ENCODE results near the gene F2.

GRCh38 chr11:46726206-46726862, 7.3 kb downstream of the F2 start:
- TF ChIP-seq EZH2 (IDR thresholded peaks at IDR 0.05) (no peak), CTCF (IDR thresholded peaks at IDR 0.05) (no peak)

Data from neural progenitor cell (in vitro differentiated cells).